GM21576 (cell line): ENCODE results near the gene AGRP.
"Not testable (repeated sequence)": the region's sequence is repeated elsewhere in the genome, so short reads cannot be mapped to it uniquely, and the experiment has no call there.

ENCODE experiments used
- ATAC-seq: cut with Tn5 transposase; IDR thresholded peaks from one replicate; pipeline ENCODE4 v1.9.1; 2021; ENCODE audit warnings: mild to moderate bottlenecking, moderate library complexity; ENCODE audit not compliant: unreplicated experiment

Gene AGRP

DNA sequence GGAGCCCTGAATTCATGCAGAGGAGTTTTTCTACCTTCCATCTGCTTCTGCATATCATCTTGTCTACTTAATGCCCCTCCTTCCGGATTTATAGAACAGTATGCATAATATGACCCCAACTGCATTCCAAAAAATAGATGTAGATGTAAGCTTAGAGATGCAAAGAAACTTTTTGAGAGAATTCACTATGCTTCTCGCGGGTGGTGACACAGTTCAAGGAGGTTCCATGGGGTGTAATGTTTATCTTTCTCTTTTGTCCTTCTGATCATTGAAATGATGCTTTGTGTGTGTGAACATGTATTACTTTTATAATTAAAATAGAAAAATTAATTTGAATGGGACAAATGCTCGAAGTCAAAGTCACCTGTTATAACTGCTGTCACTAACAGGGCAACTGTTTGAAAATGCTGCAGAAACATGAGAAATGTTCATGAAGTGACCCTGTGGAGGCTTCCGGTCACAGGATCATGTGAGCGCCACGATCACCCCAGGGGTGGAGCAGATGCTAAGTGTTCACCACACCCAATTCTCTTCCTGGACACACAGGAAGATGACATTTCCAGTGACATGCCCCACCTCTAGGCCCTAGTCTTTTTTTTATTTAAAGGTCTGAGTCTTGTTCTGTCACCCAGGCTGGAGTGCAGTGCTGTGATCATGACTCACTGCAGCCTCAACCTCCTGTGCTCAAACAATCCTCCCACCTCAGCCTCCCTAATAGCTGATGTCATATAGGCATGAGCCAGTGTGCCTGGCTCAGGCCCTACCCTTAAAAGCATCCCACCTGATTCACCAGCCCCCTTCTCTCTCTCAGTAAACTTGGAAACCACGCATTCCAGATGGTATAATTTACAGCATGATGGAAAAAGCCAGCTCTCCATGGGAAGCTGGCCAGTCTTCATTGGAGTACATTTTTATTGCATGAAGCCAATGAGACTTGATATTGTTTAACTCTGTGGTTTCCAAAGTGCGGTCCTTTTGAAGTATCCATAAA, 21.0 kb upstream of the AGRP start:
- ATAC-seq, result peak; percentile 85

DNA sequence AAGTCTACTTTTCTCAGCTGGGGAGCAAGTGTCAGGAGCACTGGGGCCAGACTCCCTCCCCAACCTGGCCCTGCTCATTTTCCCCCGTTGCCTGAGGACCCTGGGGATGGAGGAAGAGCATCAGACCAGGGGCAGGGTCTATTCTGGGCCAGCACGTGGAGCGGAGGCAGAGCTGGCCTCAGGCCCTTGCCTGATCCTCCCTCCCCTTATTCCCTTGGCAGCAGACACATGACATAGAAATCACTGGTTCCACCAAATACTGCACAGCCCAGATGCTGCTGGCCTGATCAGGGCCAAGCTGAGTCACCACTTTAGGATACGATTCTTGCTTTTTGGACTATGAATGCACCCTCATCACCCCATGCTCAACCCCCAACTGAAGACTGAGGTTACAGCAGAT, 15.8 kb upstream of the AGRP start:
- ATAC-seq, result no peak

DNA sequence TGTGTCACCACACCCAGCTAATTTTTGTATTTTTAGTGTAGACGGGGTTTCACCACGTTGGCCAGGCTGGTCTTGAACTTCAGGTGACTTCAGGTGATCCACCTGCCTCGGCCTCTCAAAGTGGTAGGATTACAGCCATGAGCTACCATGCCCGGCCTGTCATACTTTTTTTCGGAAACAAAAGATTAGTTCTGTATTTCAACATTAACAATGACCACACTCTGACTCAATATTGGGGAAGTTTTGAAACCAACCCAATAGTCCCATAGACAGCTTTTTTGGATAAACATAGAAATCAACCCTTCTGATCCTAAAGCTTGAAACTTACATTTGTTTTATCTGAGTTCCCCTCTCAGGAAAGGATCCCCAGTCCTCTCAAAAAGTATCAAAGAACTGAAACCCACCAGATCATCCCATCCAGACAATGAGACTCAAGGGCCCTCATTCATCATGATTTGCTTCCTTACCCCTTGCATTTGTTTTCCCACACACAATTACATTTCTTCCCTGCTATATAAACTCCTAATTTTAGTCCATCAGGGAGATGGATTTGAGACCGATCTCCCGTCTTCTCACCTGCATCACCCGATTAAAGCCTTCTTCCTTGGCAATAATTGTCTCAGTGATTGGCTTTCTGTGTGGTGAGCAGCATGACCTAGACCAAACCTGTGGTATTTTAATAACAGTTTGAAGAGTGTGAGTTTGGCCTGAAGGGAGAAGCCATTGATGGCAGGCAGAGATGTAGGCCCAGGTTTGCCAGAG, 7.2 kb upstream of the AGRP start:
- no peak for ATAC-seq

DNA sequence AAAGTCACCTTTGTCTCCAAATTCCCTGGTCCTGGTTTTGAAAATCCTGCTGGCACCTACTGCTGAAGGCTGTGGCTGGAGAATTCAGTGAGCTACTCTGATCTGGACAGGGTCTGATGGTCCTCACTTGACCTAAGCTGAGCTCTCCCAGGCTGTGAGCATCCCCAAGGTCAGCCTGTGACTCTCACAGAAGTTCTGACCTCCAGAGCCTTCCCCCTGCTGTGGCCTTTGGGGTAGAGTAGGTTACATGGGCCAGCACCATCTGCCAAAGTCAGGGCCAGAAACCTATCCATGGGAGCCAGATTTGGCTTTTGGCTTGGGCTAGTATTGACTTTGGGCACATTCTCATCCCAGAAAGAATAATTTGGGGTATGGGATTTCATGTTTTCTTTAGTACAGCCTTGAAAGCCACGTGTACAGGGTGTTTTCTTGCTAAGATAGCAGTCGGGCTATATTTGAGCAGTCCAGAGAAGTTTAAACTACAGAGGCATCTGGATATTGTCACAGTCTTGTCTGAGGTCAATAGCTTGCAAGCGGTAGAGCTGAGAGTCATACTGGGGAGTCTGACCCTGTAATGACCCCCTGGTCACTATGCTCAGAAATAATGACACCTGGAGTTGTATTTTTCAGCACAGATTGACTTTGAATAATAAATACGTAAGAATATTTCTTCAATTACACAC, 6.2 kb upstream of the AGRP start:
- ATAC-seq, result no peak

DNA sequence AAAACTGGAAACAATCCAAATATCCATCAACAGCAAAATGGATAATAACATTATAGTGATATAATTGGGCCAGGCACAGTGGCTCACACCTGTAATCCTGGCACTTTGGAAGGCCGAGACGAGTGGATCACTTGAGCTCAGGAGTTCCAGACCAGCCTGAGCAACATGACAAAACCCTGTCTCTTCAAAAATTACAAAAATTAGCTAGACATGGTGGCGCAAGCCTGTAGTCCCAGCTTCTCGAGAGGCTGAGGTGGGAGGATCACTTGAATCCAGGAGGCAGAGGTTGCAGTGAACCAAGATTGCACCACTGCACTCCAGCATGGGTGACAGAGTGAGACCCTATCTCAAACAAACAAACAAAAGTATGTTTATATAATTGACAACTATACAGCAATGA, 4.2 kb upstream of the AGRP start:
- not testable (repeated sequence) for ATAC-seq

DNA sequence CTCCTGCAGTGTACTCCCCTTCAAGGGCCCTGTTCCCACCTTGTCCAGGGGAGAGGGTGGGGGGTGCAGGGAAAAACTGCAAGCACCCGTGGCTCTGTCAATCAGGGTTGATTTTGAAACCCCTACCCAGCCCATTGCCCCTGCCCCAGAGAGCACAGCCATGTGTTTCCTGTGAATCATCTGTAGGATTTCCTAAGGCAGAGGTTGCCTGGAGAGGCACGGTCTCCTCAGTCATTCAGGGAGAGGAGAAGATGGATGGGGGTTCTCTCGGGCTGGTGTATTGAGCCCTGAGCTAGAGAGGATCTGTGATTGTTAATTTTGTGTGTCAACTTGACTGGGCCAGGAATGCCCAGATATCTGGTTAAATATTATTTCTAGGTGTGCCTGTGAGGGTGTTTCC, 3.5 kb upstream of the AGRP start:
- ATAC-seq, result no peak

DNA sequence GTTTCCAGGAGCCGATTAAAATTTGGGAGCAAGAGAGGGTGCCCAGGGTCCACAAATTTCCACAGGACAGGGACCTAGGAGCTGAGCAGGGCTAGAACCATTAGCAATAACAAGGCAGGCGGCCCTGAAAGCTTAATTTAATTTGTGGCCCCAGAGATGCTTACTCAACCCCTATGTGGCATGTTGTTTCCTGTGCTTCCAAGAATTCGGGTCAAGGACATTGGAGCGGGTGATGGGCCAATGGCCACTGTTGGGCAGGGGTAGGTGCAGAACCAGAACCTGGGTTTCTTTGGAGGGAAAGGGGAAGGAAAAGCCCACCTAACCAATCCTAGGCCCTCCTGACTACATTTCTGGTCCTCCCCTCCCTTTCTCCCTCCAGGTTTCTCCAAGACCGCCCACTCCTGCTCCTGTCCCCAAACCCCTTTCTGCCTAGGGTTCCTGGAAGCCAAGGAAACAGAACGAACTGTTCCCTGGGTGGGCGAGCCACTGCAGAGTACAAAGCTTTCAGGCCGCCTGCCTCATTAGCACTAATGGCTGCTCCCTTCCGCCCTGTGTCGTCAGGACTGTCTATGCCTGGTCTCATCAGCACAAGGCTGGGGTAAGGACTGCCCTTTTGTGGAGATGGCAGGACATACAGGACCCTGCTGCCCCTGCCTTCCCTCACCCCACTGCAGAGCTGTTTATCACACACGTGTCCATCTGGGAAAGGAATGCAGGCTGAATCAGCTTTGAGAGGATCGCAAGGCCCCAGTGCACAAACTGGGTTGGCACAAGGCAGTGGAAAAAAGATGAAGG, 581 bp upstream of the AGRP start:
- no peak for ATAC-seq

DNA sequence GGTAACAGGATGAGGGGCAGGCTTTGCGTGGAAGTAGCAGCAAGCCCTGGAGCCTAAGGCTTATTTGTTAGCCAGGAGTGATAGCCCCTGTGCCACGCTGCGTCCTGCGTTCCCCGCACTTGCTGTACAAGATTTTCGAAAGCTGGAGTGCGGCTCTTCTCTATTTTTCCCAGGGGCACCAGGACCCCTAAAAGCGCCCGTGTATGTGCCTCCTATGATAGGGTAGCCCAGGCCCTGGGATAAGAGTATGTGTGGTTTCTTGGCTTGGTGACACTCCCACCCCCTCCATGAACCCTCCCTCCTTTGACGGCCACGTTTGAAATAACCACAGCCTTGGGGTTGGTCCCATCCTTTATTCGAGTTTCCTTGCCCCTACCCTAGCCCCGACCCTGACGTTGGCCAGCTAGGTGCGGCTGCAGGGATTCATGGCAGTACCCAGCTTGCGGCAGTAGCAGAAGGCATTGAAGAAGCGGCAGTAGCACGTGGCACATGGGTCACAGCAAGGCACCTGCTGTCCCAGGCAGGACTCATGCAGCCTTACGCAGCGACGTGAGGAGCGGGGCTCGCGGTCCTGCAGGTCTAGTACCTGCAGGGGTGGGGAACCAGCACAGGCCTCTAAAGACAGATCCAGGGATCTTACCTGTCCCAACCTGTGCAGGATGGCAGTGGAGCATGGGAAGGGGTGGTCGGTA, 968 bp downstream of the AGRP start:
- ATAC-seq, result no peak

DNA sequence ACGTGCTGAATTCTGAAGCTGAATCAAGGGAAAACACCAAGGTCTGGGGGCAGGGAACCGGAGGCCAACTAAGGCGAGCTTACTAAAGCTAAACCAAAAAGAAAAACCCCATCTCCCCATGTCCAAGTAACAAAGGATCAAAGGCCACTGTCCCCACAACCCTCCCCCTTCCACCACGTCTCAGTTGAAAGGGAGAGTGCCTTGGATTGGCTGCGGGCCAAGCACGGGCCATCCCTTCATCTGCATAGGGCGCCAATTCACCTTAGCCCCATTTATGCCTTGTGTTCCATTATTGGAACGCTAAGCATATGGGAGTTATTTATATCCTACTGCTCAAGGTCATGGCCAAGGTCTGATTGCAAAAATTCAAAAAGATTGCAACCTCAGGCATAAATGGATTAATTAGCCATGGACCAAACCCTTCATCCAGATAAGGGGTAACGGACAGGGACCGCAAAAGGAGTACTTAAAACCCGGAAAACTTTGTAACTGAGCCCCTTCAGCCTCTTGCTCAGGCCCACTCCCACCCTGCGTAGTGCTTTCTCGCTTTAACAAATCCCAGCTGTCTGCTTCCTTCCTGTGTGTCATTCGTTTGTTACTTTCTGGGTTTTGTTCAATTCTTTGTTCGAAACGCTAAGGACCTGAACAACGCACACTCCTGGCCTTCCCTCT, 1.6 kb downstream of the AGRP start:
- no peak for ATAC-seq

DNA sequence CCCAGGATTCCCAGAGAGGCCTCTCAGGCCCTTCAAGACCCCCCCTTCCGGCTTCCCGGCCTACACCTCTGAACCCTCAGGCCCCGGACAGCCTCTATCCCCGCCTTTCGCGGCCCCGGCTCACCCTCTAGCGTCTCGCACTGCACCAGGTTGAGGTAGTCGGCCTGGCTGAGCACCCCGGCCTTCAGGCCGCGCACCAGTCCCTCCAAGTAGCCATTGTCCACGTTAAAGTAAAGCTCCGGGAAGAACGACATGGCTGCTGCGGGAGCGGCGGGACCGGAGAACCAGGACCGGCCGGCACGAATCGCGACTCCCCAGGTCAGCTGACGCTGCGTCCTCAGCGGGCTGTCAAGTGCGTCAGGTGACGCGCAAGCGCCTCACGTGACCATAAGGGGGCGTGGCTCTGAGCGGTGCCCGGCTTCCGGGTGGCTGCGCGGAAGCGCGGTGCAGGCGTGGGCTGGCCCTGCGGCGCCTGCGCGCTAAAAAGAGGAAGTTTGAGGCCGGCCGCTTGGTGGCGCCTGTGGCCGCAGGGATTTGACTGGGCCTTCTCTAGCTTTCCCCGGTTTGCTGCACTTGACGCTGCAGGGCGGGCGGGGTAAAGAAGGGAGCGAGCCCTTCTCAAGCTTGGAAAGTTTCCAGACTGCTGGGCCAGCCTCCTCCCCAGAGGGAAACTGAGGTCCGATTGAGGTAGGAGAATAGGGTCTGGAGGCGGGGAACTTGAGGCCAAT, 2.4 kb downstream of the AGRP start, which contains the start of gene ATP6V0D1:
TSS of gene ATP6V0D1 (minus strand) at position 325 of the 728 bp plus-strand sequence. CDS start at position 254, 71 bp downstream.
- ATAC-seq, result peak; percentile 81

DNA sequence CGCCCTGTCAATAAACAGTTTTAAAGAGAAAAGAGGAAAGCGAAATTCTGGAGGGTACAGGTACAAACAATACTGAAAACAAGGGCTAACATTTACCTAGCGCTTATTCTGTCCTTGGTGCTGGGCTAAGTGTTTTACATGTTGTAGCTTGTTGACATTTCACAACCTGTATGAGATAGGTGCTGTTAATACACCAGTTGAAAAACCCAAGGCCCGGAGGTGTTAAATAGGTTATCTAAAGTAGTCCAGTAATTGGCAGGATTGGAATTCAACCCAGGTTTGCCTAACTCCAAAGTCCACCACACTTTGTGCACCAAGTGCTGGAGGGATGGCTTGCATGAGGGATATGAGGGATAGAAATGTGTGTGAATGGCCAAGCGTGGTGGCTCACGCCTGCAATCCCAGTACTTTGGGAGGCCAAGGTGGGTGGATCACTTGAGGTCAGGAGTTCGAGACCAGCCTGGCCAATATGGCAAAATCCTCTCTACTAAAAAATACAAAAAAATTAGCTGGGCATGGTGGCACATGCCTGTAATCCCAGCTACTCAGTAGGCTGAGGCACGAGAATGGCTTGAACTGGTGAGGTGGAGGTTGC, 5.3 kb downstream of the AGRP start:
- no peak for ATAC-seq

DNA sequence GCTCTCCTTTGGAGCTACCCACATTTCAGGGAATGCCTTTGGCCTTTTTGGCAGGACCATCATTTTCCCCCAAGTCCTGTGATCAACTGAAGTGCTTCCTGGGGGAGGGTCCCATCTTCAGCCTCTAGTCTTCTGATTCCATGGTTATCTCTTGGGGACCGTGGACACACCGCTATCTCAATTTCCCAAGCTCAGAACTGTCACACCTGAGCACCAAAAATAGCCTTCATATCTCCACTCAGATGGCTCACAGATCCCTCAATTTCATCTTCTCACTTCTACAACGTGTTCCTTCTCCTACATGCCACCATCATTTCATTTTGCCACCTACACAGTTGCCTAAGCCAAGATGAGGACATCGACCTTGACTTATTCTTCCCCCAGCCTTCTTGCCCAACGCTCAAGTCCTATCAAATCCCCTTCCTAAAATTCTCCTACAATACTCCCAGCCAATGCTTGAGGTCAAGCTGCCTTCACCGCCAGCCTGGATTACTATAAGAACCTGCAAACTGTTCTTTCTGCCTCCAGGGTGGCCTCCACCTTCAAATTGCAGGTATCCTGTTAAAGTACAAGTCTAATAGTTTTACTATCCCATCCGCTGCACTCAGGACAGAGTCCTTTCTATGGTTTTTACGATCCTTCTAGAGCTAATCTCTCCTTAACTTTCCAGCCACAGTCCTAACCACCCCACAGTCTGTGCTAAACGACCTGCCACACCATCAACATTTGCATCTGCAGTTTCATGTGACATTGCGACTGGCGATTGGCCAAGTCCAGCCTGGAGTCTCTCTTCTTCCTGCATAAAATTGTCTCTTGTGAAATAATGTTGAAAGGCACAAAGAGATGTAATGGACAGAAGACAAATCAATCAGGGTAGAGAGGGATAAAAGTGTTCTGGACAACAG, 8.5 kb downstream of the AGRP start:
- ATAC-seq, result no peak

DNA sequence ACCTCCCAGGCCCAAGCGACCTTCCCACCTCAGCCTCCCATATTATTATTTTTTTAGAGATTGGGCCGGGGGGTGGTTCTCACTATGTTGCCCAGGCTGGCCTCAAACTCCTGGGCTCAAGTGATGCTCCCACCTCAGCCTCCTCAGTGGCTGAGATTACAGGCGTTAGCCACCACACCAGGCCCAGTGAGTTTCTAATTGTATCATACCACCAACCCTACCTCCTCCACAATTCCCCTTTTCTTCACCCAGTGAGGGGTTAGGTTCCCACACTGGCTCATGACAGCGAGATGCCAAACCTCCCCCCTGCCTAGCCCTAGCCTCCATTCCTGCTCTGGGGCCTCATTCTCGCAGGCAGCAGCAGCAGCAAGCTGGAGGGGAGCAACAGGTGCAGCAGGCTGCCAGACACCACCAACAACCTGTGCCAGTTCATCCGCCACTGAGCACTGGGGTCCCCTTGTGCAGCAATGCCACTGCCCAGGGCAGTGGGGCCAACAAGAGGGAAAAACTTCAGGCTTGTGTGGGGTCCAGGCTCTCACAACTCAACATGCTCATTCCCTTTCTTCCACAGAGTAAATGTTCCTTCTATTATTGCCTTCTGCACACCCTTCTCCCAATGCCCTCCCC, 11.5 kb downstream of the AGRP start:
- ATAC-seq, result no peak

DNA sequence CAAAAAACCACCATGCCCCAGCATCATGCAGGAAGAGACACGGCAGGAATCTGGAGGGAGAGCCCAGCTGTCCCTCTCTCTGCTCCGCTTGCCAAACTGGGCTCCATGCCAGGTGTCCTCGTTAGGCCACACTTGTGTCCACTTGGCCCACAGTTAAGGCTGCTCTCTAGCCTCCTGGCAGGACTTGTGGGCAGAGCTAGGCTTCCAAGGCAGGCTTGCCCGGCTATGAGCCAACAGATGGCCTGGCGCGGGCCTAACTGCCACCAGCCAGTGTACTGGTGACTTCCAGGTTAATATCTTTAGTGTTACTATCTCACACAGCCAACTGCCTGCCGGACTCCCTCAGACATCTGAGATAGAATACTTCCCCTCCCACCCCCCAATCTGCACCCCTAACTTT, 13.0 kb downstream of the AGRP start:
- ATAC-seq, result no peak

DNA sequence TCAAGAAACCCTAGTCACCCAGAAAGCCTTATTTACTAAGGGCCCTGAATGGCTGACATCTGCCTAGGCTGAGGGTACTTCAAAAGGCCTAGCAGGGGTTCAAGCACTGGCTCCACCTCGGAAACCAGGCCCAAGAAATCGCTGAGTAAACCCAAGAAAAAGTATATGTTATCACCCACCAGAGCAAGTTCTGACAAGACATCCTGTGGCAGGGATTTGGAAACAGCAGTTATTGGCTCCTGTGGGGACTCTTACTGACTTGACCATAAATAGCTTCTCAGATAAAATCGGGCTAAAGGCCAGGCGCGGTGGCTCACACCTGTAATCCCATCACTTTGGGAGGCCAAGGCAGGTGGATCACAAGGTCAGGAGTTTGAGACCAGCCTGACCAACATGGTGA, 14.6 kb downstream of the AGRP start:
- no peak for ATAC-seq

DNA sequence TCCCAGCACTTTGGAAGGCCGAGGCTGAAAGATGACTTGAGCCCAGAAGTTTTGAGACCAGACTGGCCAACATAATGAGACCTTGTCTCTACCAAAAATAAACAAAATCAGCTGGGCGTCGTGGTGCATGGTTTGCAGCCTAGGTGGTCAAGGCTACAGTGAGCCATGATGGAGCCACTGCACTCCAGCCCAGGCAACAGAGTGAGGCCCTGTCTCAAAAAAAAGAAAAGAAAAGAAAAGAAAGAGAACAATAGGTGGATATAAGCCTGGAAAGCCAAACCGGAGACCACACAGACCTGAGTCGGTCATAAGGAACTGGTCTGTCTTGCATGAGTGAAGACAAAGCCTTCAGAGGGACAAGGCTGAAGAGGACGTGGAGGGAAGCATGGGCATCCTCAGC, 16.8 kb downstream of the AGRP start:
- no peak for ATAC-seq

DNA sequence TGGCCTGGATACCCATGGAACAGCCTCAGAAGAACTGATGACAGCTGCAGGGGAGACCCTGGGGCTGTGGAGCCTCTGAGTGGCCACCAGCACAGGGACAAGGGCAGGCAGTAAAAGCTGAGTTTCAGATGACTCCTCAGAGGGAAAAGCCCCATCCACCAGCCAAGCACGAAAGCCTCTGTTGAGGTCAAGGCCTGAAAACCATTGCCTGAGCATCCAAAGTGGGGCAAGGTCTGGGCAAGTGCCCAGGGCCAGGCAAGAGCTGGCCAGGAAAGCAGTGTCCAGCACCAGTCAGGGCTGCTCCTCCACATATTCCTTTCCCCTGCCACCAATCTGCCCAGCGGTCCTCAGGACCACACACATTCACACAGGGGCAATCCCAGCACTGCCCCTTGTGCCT, 18.8 kb downstream of the AGRP start:
- no peak for ATAC-seq
